NK-92 (cell line): Measurements from ENCODE around the gene IGF1.

Source experiments
- DNase-seq: peaks from one replicate; lab custom pipeline; 2025; ENCODE audit not compliant: unreplicated experiment; lab: John Stamatoyannopoulos, UW

The IGF1 gene

DNA sequence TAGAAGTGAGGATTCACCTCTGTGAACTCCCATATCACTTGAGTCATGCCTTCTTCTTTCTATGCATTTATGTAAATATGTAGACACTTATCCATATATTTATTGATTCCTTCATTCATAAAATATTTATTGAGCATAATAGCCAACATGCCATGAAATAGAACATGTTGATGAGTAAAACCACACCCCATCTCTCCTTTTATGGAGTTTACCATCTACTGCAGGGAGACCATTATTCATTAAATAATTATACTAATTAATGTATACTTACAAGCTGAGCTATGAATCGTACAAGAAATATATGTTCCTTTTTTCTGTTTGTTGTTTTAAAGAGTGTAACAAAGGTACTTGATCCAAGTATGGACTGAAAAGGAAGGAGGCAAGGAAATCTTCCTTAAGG lies 17.4 kb upstream of the IGF1 start:
- DNase-seq: no peak

DNA sequence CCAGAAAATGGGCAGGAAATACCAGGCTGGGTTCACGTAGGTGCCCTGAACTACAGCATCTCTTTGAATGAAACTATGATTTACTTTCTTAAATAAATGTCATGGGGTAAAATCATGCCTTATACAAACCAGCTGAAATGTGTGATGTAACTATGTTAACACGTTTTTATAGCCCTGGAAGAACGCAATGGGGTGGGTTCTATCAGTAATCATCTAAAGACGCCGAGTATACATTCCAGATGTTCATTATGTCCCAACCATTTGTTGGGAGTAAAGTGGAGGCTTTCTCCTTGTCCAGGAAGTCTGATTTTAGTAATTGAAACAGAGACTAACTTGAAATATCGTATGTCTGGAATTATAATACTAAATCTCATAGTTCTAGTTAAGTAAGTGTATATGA lies 16.2 kb upstream of the IGF1 start:
- DNase-seq: no peak

DNA sequence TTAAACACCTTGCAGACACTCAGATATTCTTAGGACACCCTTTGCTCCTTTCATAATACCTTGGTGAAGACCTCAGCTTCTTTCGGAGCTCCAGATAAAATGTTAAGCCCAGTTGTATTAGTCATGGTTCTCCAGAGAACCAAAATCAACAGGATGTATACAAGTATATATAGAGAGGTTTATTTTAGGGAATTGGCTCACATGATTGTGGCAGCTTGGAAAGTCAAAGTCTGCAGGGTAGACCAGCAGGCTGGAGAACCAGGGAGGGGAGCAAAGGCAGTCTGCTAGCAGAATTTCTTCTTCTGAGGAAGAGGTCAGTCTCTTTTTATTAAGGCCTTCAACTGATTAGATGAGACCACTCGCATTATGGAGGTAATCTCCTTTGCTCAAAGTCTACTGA lies 6.9 kb upstream of the IGF1 start:
- no peak for DNase-seq

DNA sequence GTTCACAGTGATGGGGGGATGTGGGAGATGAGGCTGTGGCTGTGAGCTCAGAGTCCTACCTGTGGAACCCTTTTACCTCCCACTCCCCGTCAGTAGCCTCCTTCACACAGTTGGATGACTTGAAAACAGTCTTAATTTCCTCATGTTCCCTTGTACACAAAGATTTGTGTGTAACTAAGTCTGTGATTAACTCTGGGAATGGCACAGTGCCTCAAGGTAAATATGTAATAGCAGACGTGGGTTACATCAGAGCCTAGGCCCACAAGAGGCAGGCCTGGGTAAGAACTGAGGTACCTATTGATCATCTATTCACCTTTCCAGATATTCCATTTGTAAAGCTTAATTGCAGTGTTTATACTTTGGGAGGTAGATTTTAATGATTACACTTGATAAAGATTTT lies 5.8 kb upstream of the IGF1 start:
- DNase-seq: no peak

DNA sequence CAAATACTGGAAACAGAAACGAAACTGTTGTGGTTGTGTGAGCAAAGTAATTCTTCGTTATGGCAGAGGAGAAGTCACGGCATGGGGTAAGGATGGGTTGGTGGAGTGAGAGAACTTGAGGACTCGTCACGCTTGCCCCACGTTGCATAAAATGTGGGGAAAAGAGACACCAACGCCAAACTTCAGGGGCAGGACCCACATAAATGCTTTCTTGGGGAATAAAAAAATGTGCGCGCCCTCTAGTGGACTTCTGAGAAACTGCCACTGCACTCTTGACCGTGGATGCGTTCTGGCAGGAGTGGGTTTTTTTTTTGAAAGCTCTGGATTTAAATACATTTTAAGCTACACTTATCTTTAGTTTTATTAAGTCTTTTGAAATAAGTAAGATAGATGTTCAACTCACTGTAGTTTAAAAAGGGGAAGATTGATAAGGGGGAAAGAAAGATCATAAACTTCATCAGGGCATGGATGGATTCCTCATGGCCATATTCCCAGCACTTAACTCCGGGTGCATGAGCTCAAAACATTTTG lies 4.1 kb upstream of the IGF1 start:
- DNase-seq: no peak

DNA sequence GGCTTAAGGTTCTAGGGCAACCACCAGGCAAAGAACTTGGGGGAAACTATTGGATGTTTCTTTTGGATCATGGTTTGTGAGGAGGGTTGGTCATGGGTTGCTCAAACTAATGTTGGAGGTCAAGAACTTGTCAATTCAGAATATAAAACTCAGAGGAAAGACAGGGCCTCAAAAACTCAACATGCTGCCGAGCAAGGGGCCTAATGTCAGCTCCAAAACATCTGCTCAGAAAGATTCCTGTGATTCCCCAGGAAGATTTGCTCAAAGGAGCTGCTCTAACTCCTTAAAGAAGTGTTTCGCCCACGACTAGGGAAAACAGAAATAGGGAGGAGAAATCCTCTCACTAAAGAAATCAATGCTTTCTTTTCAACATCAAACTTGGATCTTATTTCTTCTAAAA lies 3.7 kb upstream of the IGF1 start:
- no peak for DNase-seq

DNA sequence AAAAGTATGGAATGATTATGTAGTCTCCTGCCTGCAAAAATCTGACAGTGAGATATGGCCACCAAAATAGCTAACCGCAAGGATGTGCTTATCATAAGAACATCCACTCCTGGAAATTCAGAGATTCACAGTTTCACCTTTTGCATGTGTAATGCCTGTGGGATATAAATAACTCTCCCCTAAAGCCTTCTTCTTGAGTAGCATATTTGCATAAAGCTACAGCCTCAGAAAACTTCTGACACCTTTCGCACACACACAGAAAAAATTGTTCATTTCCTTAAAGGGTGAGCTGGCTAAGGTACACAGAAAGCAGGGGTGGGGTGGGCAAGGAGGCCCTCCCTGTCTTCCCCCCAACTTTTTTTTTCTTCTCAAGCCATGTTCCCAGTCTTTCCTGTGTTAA lies 3.1 kb upstream of the IGF1 start:
- DNase-seq: no peak

DNA sequence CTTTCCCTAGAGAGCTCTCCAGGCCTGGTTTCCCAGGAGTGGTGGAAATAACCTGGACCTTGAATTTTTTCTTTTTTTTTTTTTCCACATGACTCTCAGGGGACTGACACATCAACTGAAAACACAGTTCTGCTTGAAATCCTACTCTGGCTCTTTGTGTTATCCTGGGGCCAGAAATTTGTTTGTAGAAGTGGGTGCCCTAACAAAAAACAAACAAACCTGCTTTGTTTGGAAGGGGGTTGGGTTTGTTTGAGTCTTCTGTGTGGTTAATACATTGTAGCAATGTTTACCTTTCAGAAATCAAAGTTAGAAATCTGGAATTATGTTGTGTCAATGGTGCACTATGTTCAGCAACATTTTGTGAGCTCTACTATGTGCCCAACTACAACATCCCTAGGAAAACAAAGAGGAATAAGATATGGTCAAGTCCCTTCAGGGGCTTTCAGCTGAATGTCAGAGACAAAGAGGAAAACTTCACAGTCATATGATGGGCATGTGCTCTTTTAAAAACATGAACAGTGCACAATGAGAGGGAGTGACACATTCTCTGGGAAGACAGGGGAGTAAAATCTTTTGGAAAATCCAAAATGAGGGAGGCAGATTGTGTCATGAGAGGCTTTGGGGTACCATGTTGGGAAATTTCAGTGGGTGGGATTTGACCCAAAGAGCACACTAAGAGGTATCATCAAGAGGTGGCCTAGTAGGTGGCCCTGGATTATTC lies 1.5 kb upstream of the IGF1 start:
- no peak for DNase-seq

DNA sequence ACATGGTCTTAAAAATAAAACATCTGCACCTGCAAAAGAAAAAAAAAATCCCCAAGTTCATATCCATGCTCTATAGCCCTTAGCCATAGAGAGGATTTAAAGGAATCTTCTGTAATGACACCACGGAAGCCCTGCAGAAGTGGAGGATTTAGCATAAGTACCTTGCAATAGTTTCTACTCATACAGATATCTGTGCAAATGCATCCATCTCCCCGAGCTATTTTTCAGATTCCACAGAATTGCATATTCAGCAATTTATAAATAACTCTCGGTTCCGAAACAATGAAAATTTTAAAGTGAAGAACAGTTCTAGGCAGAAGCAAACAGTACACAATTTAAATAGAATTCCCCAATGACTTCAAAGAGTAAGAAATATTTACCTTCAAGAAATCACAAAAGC lies 424 bp downstream of the IGF1 start:
- DNase-seq: no peak

DNA sequence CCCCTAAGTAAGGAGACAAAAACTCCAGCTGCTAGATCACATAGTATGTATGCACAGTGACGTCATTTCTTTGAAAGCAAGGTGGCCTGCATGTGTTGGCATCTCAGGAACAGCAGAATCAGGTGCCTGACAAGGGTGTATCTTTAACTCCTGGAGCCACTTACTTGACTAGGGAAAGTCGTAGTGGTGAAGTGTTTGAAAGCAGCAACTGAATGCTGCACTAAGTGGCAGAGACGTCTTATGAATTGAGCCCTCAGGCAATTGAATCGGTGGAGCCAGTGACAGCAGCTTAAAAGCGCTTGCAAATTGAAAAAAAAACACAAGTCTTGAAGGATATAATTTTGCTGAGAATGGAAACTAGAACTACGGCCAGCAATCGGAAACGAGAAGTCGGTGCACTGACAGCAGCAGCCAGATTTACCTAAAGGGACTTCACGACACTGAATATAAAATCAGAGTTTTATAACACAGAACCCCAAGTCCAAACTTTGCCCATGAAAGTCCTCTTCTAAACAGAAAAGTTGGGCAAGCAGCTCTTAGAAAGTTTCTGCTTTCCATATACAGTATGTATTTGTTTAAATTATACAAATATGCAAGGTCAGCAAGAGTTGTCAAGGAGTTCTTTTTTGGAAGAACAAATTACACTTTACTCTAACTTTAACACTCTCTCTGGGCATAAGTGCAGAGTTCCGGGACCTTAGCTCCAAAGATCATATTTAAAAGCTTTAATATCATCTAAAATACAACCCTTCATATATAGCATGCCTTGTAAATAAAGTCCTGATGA lies 1.1 kb downstream of the IGF1 start:
- DNase-seq: no peak

DNA sequence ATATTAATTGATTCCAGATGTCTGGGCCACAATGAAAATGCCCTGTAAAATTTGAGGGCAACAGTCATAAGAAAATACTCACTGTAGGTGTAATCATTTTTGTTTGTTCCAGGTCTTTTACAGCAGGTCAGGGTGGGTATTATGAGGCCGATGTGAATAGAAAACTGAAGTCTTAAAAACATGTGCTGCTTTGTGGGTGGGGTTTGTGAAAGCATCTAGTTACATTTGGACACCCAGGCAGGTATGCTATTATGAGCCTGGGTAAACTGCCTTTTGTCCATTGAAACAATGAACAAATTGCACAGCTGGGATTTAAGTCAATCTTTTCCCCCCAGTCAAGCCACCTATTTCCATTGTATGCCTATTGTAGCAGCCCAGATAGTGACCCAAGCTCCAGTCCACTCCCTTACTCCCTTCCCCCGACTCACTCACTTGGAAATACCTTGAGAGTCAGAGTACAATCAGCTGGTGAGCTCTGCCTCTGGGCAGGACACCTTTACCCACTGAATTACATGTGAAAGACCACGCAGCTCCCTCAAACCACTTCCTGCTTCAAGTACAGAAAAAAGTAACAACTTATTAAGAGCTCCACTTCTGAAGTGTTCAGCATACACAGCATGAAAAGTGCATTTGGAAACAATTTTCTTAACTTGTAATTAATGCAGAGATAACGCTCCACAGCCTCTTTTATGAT lies 1.8 kb downstream of the IGF1 start:
- DNase-seq: no peak

DNA sequence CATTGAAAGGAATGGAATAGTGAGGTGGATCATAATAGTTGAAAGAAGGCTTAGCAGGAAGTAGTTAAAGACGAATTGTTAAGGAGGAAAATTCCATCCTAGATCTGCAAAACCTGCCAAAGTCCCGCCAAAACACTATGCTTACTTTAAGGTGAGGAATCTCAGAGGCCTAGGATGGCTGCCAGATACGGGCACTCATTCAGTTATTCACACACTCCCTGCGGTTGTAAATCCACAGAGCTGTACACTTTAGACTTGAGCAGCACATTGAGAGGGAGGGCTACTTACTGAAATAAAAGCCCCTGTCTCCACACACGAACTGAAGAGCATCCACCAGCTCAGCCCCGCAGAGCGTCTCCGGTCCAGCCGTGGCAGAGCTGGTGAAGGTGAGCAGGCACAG lies 5.0 kb downstream of the IGF1 start:
- DNase-seq: no peak

DNA sequence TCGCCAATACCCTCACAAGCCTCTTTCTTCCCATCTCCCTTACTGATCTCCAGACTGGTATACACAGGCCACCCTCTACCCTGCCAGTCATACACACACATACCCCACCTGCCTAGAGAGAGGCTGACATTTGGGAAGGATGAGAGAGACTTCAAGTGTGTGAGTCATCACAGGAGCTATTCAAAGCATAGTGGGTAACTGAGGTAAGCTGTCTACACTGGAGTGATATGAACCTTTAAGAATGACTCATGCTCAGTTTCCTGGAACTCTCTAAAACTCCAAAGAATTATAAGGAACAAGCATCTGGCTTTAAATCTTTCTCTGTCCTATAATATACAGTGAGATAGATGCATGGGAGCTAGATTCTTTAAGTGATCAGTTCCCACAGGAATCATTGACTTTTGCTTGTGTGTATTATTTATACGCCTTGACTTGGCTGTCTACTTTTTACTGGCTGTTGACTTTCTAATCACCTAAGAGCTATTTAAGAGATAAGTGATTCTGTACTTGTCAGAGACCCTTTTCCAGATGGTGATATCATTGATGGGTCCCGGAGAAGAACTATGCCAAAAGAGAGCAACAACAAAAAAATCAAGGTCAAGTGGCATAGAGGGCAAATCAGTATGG lies 5.8 kb downstream of the IGF1 start:
- DNase-seq: no peak

DNA sequence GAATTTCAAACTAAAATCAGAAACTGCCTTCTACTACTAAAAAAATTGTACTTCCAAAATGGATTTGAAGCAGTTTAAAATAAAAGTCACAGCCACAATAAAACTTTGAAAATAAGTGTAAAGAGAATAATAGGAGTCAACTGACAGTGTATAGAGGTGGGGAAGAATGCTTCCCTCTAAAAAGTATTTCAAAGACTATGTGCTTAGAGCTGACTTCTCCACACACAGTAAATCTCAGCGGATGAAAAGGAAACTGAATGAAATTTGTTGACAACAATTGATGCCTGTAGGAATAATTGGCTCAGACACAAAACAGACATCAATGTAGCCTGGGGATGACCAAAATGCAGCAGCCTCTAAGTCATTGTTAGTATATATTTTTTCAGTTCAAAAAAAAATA lies 7.9 kb downstream of the IGF1 start:
- no peak for DNase-seq

DNA sequence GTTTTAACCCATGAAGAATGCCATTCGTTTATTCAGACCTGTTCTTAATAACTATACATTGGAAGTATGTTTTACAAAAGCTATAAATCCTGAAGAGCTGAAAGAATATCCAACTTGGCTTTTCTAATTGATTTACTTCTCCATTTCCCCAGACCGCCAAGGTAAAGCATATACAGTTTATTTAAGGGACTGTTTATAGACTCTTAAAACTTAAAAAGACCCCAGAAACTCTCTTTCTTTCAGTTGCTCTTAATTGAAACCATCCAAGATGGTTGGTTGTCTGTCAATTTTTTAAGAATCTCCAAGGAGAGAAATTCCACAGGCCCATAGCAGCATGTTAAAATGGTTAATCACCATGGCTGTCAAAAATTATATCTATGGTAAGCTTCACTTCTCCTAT lies 8.8 kb downstream of the IGF1 start:
- no peak for DNase-seq

DNA sequence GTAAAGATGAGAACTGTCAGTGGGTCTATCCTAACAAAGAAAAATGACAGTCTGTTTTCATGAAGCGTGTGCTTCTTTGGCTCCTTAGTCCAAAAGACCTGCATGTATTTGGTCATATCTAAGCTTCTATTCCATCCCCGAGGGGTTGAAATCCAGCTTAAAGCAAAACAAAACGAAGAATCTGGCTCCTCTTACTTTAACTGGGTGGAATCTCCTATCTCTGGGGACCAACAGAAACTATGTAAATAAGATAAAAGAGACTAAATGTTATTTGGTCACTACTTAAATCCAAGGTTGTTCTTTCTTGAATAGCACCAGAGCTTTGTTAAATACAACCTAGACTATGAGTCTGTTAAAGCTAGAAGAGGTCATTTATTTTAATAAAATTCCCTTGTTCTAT lies 9.4 kb downstream of the IGF1 start:
- DNase-seq: no peak

DNA sequence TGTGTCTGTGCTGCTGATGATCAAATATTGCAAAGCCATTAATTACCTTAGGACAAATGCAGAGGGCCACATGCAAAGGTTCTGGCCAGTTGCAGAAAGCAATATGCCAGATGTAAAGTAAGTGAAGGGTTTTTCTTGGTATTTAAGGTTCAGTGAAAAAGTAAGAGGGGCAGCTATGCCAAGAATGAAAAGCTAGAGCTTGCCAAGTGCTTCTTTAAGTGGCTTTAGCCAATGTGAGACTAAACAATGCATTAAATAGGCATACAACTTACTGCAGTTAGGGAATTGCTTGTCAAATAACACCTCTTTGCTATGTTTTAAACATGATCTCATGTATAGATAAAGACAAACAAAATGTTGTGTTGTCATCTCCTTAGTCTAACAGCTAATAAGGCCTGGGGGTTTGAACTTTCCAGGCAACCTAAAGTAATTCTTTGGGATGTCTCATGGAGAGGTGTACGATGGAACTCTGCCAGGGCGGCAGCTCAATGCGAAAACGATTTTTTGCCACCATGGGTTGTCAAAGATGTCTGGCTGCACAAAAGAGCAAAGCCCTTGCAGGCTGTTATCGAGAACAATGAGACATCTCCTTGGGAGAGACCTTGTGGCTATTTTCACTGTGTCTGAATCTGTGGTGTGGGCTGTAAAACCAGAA lies 12.0 kb downstream of the IGF1 start:
- DNase-seq: no peak

DNA sequence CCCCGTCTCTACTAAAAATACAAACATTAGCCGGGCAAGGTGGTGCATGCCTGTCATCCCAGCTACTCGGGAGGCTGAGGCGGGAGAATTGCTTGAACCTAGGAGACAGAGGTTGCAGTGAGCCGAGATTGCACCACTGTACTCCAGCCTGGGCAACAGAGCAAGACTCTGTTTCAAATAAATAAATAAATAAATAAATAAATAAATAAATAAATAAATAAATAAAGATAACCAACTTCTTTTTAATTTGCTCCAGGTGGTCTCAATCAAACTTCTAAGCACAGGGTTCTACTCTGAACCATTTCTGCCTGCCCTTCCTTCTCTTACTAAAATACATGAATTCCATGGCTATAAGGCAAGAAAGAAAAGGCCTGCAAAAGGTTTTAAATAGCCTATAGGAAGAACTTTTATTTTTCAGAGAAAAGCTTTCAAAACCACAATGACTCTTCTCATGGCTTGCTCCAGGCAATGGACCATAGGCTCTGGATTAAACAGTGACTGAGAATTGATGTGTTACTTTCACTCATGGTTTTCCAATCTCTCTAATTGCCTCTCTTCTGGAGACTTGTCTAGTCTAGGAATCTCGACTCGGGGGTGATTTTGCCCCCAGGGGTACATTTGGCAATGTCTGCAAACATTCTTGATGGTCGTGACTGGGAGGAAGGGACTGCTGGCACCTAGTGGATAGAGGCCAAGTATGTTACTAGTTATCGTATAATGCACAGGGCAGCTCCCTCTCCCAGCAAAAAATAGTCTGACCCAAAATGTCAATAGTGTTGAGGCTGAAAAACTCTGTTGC lies 14.4 kb downstream of the IGF1 start:
- no peak for DNase-seq

DNA sequence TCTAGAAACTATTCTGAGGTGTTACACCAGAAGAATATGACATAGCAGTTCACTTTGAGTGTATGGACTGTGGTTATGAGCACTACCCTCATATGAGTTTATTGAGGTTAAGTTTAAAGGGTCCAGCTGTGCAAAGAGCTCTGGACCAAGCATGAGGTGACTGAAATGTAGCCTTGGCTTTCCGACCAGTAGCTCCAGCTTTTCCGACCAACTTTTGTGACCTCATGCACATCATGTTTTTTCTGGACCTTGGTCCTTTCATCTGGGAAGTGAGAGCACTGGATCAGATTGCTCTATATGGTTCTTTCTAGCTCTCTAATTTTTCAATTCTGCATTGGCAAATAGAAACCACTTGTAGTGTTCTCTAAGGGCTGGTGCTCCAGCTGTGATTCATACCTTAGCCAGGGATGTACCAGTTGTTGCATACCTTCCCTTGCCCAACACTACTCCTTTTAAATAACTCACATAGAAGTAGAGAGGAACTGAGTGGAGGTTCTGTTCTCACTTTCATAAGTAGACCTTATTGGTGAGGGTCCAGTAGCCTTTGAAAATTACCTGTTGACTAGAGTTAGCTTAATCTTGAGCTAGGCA lies 16.6 kb downstream of the IGF1 start:
- no peak for DNase-seq
